OCI-LY1 (cell line): ENCODE data around the gene PALS2.

Experiments
- H2AFZ ChIP-seq: fragments of 200-600 bp; sonication (generic), shearing (Covaris generic); 2 replicates; pipeline ENCODE4 v1.6.0; 2014; ENCODE audit warnings: antibody characterized with exemption, mild to moderate bottlenecking, low read length
- H3F3A ChIP-seq: fragments of 200-600 bp; sonication (generic), shearing (Covaris generic); 2 replicates; pipeline ENCODE4 v1.6.0; 2014; ENCODE audit warnings: mild to moderate bottlenecking, antibody characterized with exemption, low read length, moderate library complexity; ENCODE audit not compliant: insufficient read depth
- H3K27ac ChIP-seq: fragments of 200-600 bp; sonication (generic); 2 replicates; pipeline ENCODE4 v1.5.1; 2014; ENCODE audit warnings: low read length, mixed run types, mild to moderate bottlenecking, low read depth; ENCODE audit not compliant: poor library complexity, severe bottlenecking
- H3K27me3 ChIP-seq: fragments of 200-600 bp; sonication (generic); 2 replicates; pipeline ENCODE4 v1.6.0; 2014; ENCODE audit warnings: antibody characterized with exemption, mild to moderate bottlenecking, low read length, moderate library complexity; ENCODE audit not compliant: insufficient read depth
- H3K36me3 ChIP-seq: fragments of 200-600 bp; sonication (generic); 2 replicates; pipeline ENCODE4 v1.6.1; 2014; ENCODE audit warnings: mild to moderate bottlenecking, antibody characterized with exemption, low read length, moderate library complexity, mixed read lengths; ENCODE audit not compliant: insufficient read depth
- H3K4me1 ChIP-seq: fragments of 200-600 bp; sonication (generic); 2 replicates; pipeline ENCODE4 v1.5.1; 2014; ENCODE audit warnings: mild to moderate bottlenecking, low read length, moderate library complexity; ENCODE audit not compliant: insufficient read depth, severe bottlenecking
- H3K4me2 ChIP-seq: fragments of 200-600 bp; sonication (generic), shearing (Covaris generic); 2 replicates; pipeline ENCODE4 v1.6.1; 2014; ENCODE audit warnings: low read length
- H3K4me3 ChIP-seq: fragments of 200-600 bp; sonication (generic); 2 replicates; pipeline ENCODE4 v1.5.1; 2014; ENCODE audit warnings: low read length, low read depth, mild to moderate bottlenecking, mixed read lengths; ENCODE audit not compliant: poor library complexity, severe bottlenecking
- H3K79me2 ChIP-seq: fragments of 200-600 bp; shearing (Covaris generic); 2 replicates; pipeline ENCODE4 v1.6.1; 2016; ENCODE audit warnings: mixed run types, low read length, mixed read lengths; ENCODE audit not compliant: insufficient read depth
- H3K9ac ChIP-seq: fragments of 200-600 bp; sonication (generic), shearing (Covaris generic); 2 replicates; pipeline ENCODE4 v1.6.1; 2014; ENCODE audit warnings: mild to moderate bottlenecking, low read length, mixed read lengths
- H3K9me2 ChIP-seq: fragments of 200-600 bp; sonication (generic), shearing (Covaris generic); 2 replicates; pipeline ENCODE4 v1.6.1; 2014; ENCODE audit warnings: low read depth, mild to moderate bottlenecking, low read length, mixed read lengths
- H3K9me3 ChIP-seq: fragments of 200-600 bp; shearing (Covaris generic); 2 replicates; pipeline ENCODE4 v1.6.1; 2014; ENCODE audit warnings: low read length, mixed read lengths
- H4K20me1 ChIP-seq: fragments of 200-600 bp; sonication (generic), shearing (Covaris generic); 2 replicates; pipeline ENCODE4 v1.6.0; 2016; ENCODE audit warnings: mild to moderate bottlenecking, low read length; ENCODE audit not compliant: insufficient read depth
- EZH2 ChIP-seq: fragments of 200-600 bp; sonication (generic), shearing (Covaris generic); IDR thresholded peaks from 2 replicates; pipeline ENCODE4 v1.8.0; 2017; ENCODE audit warnings: borderline replicate concordance, mixed run types, mild to moderate bottlenecking, antibody characterized with exemption, low read length, moderate library complexity, mixed read lengths
- TF ChIP-seq, protein P1 (sequence below): fragments of 200-600 bp; sonication (generic), shearing (Covaris generic); IDR thresholded peaks from 2 replicates; pipeline ENCODE4 v1.5.1; 2017; ENCODE audit warnings: mild to moderate bottlenecking, antibody characterized with exemption, low read length, moderate library complexity, mixed read lengths

PALS2 gene

DNA sequence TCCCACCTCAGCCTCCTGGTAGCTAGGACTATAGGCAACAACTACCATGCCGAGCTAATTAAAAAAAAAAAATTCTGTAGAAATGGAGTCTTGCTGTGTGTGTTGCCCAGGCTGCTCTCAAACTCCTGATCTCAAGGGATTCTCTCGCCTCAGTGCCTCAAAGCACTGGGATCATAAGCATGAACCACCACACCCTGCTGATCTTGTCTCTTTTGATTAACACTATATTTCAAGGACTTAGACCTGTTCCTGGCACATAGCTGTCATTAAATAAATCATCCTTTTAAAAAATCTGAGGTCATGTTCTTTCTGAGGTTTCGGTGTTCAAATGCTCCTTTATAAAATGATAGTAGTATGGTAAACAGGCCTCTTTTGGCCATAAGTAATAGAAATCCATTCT is 4.8 kb downstream of the PALS2 start:
- Histone ChIP-seq H2AFZ (no peak overlapping the region), H3F3A (0 out of 2 replicates have a peak, but pooled peaks cover 6% of the 10 kb centered on the region), H3K36me3 (no peaks in the 10 kb centered on the region; the same call in 1 of the 2 replicates), H3K9me3 (no peaks in the 10 kb centered on the region), H3K4me3 (no peak overlapping the region), H3K4me1 (peaks cover 52% of the 10 kb centered on the region), H3K79me2 (peaks cover 85% of the 10 kb centered on the region), H3K9me2 (no peaks in the 10 kb centered on the region), H3K4me2 (0 out of 2 replicates have a peak overlapping the region, but pooled peaks have one; percentile 6), H3K9ac (no peak overlapping the region), H3K27me3 (no peaks in the 10 kb centered on the region), H4K20me1 (0 out of 2 replicates have a peak, but pooled peaks cover 9% of the 10 kb centered on the region), H3K27ac (no peak overlapping the region)
- TF ChIP-seq, protein P1, sequence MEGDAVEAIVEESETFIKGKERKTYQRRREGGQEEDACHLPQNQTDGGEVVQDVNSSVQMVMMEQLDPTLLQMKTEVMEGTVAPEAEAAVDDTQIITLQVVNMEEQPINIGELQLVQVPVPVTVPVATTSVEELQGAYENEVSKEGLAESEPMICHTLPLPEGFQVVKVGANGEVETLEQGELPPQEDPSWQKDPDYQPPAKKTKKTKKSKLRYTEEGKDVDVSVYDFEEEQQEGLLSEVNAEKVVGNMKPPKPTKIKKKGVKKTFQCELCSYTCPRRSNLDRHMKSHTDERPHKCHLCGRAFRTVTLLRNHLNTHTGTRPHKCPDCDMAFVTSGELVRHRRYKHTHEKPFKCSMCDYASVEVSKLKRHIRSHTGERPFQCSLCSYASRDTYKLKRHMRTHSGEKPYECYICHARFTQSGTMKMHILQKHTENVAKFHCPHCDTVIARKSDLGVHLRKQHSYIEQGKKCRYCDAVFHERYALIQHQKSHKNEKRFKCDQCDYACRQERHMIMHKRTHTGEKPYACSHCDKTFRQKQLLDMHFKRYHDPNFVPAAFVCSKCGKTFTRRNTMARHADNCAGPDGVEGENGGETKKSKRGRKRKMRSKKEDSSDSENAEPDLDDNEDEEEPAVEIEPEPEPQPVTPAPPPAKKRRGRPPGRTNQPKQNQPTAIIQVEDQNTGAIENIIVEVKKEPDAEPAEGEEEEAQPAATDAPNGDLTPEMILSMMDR: no peak
- no peak for TF ChIP-seq EZH2

DNA sequence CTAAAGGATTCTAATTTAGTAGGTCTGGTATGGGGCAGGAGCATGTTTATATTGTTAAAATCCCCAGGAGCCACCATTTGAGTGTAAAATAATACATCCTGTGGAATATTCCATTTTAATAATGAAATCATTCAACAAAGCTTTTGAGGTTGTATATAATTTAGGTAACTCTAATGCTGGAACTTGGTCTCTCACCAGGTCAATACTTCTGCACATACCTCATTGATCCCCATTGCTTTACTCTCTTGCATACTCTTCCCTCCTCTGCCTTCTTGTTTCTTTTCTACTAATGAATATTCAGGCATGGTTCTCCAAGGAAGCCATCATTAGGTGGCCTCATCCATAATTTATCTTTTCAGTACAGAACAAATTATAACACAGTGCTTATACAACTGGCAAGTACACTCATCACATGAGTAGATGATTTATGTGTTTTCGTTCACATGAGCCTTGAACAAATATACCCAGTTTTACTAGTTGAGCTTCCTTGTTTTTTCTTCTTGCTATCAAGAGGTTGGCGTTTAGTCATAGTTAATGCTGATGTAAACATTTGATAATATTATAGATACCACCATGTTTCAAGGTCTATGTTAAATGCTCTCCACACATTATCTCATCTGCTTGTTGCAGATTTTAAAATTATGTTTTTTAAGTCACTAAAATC is 7.2 kb downstream of the PALS2 start:
- Histone ChIP-seq H3K27me3 (no peaks in the 10 kb centered on the region), H2AFZ (no peak overlapping the region), H3K27ac (no peak overlapping the region), H3K4me2 (no peak overlapping the region), H4K20me1 (0 out of 2 replicates have a peak, but pooled peaks cover 8% of the 10 kb centered on the region), H3K79me2 (peaks cover 81% of the 10 kb centered on the region), H3K9me2 (no peaks in the 10 kb centered on the region), H3F3A (0 out of 2 replicates have a peak, but pooled peaks cover 3% of the 10 kb centered on the region), H3K9ac (no peak overlapping the region), H3K4me3 (no peak overlapping the region), H3K4me1 (peaks cover 41% of the 10 kb centered on the region), H3K36me3 (no peaks in the 10 kb centered on the region), H3K9me3 (no peaks in the 10 kb centered on the region)
- TF ChIP-seq, protein P1: no peak
- no peak for TF ChIP-seq EZH2

DNA sequence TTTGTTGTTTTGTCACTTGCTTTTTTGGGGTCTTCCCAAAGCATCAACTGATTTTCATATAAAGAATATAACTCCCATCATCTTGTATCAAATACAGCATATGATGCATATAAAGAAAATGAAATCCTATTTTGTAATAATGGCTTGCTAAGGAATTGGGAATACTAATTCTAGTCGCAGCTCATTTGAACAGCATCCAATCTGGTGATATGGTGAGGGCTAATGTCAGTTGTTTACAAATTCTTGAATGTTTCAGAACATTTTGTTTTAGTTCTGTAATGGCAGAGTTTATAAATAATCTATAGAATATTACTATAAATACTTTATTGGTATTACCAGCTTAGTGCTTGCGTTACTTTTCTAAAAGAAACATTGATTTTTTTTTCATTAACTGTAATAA is 8.9 kb downstream of the PALS2 start:
- Histone ChIP-seq H3F3A (no peaks in the 10 kb centered on the region), H3K4me2 (no peak overlapping the region), H2AFZ (no peak overlapping the region), H3K4me1 (peaks cover 23% of the 10 kb centered on the region), H4K20me1 (0 out of 2 replicates have a peak, but pooled peaks cover 3% of the 10 kb centered on the region), H3K9me2 (no peaks in the 10 kb centered on the region), H3K9ac (no peak overlapping the region), H3K4me3 (no peak overlapping the region), H3K27me3 (no peaks in the 10 kb centered on the region), H3K36me3 (no peaks in the 10 kb centered on the region), H3K79me2 (peaks cover 81% of the 10 kb centered on the region), H3K27ac (no peak overlapping the region), H3K9me3 (no peaks in the 10 kb centered on the region)
- no peak for TF ChIP-seq EZH2
- TF ChIP-seq, protein P1: no peak
